ENCODE results near the gene RNF186. TPM values are rescaled to one million over a fixed set of nuclear protein-coding genes. Genes with fewer than 3 reads are reported as not detected.

Gene RNF186
- total and polyA plus RNA-seq, 2 of the 13 experiments (the other 11 are each of a cell fraction or from before 2014, with no cell fraction given) = 0.07 to 0.20 TPM

DNA sequence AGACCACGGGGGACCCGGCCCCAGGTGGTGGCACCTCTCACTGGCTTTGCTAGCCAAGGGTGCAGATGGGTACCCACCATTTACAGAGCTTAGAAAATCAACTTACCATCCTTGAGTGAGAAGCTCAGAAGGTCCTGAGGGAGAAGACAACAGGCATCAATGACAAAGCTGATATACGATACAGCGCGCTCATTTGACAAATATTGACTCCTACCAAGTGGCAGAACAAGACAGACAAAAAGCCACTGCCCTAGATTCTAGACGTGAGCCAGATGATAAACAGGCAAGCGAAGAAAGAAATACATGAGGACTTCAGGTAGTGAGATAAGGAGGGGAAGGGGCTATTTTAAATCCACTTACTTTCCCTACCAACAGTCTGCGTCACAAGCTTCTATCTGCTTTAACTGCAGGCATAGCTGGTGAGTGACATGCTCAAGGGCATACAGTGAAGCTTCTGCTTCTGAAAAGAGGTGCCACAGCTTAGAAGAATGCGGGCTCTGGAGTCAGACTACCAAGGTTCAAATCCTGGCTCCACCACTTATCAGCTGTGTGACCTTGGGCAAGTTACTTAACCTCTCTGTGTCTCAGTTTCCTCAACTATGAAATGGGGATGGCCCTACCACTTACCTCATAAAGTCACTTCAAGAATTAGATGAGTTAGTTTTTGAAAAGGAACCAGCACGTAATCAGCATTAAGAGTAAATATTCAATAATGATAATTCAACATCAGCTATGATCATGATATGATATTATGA, 44.5 kb downstream of the RNF186 start:
- Histone ChIP-seq H3K4me1 (ENCODE audit: insufficient read depth, low read length) (no peaks in the 10 kb centered on the region), H3K9me3 (ENCODE audit: low read length) (no peaks in the 10 kb centered on the region), H2AFZ (ENCODE audit: low read length) (no peak overlapping the region), H3K27me3 (ENCODE audit: control insufficient read depth in 1 of 2, insufficient read depth in 2 of 2, low read length in 2 of 2) (no peaks in the 10 kb centered on the region; a peak in 1 of 5 replicates), H3K36me3 (replicated peaks in 1 of 2; ENCODE audit: control insufficient read depth in 1 of 2, insufficient read depth in 2 of 2, low read length in 2 of 2) (no peaks in the 10 kb centered on the region), H3K27ac (ENCODE audit: extremely low read length, insufficient read depth, low read length) (no peak overlapping the region), H3K4me2 (ENCODE audit: low read depth, low read length) (no peak overlapping the region), H4K20me1 (ENCODE audit: insufficient read depth, low read length) (no peaks in the 10 kb centered on the region), H3K79me2 (ENCODE audit: insufficient read depth, low read length) (no peaks in the 10 kb centered on the region), H3K4me3 (replicated peaks in 1 of 3; ENCODE audit: insufficient read depth in 1 of 3, low read depth in 2 of 3, low read length in 3 of 3) (no peak overlapping the region), H3K9ac (ENCODE audit: insufficient read depth, low read depth, low read length) (no peak overlapping the region)
- FAIRE-seq (no peak), DNase-seq (ENCODE audit: low spot score) (no peak), ATAC-seq (no peak)
- CTCF ChIA-PET (ENCODE audit: low intra/inter-chr PET ratio, low total read pairs) = no interaction called here
- POLR2A ChIA-PET = no interaction called here
- in situ Hi-C loops (cut with HindIII; ENCODE audit: extremely low pct_ligation_motif_present, low pct_unique_long_range_greater_than_20kb) (no loop called here), intact Hi-C loops (cut with micrococcal nuclease; ENCODE audit: unreplicated experiment) (no loop called here)
- 81% methylated on average over 10 of the region's 10 CpGs for WGBS (ENCODE audit: low lambda C conversion rate)
- BruUV-seq (replicated peaks) = no TSS peak
- TF ChIP-seq ZNF768 (CRISPR knock-in tag; IDR thresholded peaks at IDR 0.05) = peak; percentile 75; the same call in 1 of the 2 replicates
- TF ChIP-seq, protein P1, sequence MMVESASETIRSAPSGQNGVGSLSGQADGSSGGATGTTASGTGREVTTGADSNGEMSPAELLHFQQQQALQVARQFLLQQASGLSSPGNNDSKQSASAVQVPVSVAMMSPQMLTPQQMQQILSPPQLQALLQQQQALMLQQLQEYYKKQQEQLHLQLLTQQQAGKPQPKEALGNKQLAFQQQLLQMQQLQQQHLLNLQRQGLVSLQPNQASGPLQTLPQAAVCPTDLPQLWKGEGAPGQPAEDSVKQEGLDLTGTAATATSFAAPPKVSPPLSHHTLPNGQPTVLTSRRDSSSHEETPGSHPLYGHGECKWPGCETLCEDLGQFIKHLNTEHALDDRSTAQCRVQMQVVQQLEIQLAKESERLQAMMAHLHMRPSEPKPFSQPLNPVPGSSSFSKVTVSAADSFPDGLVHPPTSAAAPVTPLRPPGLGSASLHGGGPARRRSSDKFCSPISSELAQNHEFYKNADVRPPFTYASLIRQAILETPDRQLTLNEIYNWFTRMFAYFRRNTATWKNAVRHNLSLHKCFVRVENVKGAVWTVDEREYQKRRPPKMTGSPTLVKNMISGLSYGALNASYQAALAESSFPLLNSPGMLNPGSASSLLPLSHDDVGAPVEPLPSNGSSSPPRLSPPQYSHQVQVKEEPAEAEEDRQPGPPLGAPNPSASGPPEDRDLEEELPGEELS (CRISPR knock-in tag; IDR thresholded peaks at IDR 0.05) = no peak
- no peak for TF ChIP-seq HMG20A (CRISPR knock-in tag; IDR thresholded peaks at IDR 0.05; ENCODE audit: borderline replicate concordance)

DNA sequence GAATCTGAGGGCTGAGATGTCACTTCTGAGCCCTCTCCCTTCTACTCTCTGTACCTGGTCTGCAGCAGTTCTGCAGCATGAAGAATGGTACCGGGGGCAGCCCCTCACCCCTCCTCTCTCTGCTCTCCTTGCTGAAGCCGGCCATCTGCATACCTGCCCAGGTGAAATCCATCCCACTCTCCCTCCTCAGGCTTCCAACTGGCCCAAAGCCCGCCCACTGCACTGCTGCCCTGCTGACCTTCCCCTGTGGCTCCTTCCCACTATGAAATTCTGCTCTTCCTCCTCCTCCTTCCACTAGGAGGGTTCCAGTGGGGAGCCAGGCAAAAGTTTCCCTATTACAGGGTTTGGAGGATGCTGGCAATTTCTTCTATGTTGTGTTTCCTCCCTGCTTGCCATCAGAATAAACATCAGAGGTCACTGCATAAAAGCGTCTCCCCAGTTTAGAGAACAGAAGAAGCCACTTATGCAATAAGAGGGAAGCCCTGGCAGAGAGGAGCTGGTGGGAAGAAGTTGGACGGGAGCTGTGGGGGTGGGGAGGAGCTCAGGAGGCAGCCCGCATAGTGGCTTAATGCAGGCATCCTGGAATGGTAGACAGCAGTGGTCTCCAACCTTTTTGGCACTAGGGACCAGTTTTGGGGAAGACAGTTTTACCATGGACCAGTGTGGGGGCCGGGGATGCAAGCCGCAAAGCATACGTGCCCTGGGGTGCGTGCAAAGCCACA, 45.7 kb downstream of the RNF186 start:
- H3K27ac ChIP-seq (ENCODE audit: extremely low read length, insufficient read depth, low read length) = no peak overlapping the region
- H4K20me1 ChIP-seq (ENCODE audit: insufficient read depth, low read length) = no peaks in the 10 kb centered on the region
- ATAC-seq (no peak), DNase-seq (ENCODE audit: low spot score) (no peak), FAIRE-seq (no peak)
- intact Hi-C loops (cut with micrococcal nuclease; ENCODE audit: unreplicated experiment) = no loop called here
- H3K4me3 ChIP-seq (replicated peaks in 1 of 3; ENCODE audit: insufficient read depth in 1 of 3, low read depth in 2 of 3, low read length in 3 of 3) = no peak overlapping the region
- no peaks in the 10 kb centered on the region for H3K79me2 ChIP-seq (ENCODE audit: insufficient read depth, low read length)
- ChIA-PET POLR2A (no interaction called here), CTCF (ENCODE audit: low intra/inter-chr PET ratio, low total read pairs) (no interaction called here)
- 84% methylated on average over 10 of the region's 10 CpGs for whole genome bisulfite sequencing (ENCODE audit: low lambda C conversion rate)
- no peak overlapping the region for H3K4me2 ChIP-seq (ENCODE audit: low read depth, low read length)
- no peaks in the 10 kb centered on the region for H3K4me1 ChIP-seq (ENCODE audit: insufficient read depth, low read length)
- no peaks in the 10 kb centered on the region for H3K36me3 ChIP-seq (replicated peaks in 1 of 2; ENCODE audit: control insufficient read depth in 1 of 2, insufficient read depth in 2 of 2, low read length in 2 of 2)
- in situ Hi-C loops (cut with HindIII; ENCODE audit: extremely low pct_ligation_motif_present, low pct_unique_long_range_greater_than_20kb) = no loop called here
- H2AFZ ChIP-seq (ENCODE audit: low read length) = no peak overlapping the region
- no peaks in the 10 kb centered on the region; a peak in 1 of 5 replicates for H3K27me3 ChIP-seq (ENCODE audit: control insufficient read depth in 1 of 2, insufficient read depth in 2 of 2, low read length in 2 of 2)
- no TSS peak for BruUV-seq (replicated peaks)
- no peak overlapping the region for H3K9ac ChIP-seq (ENCODE audit: insufficient read depth, low read depth, low read length)
- no peaks in the 10 kb centered on the region for H3K9me3 ChIP-seq (ENCODE audit: low read length)
- TF ChIP-seq, protein P2, sequence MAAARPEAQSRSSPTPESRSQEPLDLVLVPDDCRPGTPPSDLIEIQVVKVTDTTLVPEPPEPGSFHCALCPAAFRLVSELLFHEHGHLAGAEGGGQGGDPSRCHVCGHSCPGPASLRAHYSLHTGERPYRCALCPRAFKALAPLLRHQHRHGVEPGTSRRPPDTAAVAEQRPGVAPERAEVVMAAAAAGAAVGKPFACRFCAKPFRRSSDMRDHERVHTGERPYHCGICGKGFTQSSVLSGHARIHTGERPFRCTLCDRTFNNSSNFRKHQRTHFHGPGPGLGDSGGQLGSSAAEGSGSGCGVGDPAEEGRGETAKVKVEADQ (CRISPR knock-in tag; IDR thresholded peaks at IDR 0.05; ENCODE audit: borderline replicate concordance) = no peak
- TF ChIP-seq ZNF335 (CRISPR knock-in tag; IDR thresholded peaks at IDR 0.05) (no peak), NR2F6 (IDR thresholded peaks at IDR 0.05) (no peak), NR2F6 (CRISPR knock-in tag; IDR thresholded peaks at IDR 0.05) (no peak), SP4 (CRISPR knock-in tag; IDR thresholded peaks at IDR 0.05) (no peak), KDM1A (CRISPR knock-in tag; IDR thresholded peaks at IDR 0.05) (no peak), ZNF616 (CRISPR knock-in tag; IDR thresholded peaks at IDR 0.05; ENCODE audit: low read depth) (no peak), CBX5 (CRISPR knock-in tag; IDR thresholded peaks at IDR 0.05; ENCODE audit: borderline replicate concordance) (no peak), ZNF234 (CRISPR knock-in tag; conservative IDR thresholded peaks at IDR 0.05) (no peak)
- TF ChIP-seq, protein P3, sequence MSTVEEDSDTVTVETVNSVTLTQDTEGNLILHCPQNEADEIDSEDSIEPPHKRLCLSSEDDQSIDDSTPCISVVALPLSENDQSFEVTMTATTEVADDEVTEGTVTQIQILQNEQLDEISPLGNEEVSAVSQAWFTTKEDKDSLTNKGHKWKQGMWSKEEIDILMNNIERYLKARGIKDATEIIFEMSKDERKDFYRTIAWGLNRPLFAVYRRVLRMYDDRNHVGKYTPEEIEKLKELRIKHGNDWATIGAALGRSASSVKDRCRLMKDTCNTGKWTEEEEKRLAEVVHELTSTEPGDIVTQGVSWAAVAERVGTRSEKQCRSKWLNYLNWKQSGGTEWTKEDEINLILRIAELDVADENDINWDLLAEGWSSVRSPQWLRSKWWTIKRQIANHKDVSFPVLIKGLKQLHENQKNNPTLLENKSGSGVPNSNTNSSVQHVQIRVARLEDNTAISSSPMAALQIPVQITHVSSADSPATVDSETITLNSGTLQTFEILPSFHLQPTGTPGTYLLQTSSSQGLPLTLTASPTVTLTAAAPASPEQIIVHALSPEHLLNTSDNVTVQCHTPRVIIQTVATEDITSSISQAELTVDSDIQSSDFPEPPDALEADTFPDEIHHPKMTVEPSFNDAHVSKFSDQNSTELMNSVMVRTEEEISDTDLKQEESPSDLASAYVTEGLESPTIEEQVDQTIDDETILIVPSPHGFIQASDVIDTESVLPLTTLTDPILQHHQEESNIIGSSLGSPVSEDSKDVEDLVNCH (CRISPR knock-in tag; IDR thresholded peaks at IDR 0.05) = no peak

Measured in HepG2 (cell line).